ENCODE measurements around the gene ZNF560. TPM values are rescaled to one million over a fixed set of nuclear protein-coding genes. Genes with fewer than 3 reads are reported as not detected.

ZNF560 gene
- total RNA-seq, 1 experiment from 2014 or later = 4.4 TPM

GRCh38 chr19:9500796-9501195 is 2.4 kb upstream of the ZNF560 start (continued):
- TF ChIP-seq ZNF425 (CRISPR knock-in tag; conservative IDR thresholded peaks at IDR 0.05) (no peak), PRDM15 (CRISPR knock-in tag; IDR thresholded peaks at IDR 0.05) (no peak), ZNF281 (CRISPR knock-in tag; IDR thresholded peaks at IDR 0.05) (no peak), ZNF532 (CRISPR knock-in tag; IDR thresholded peaks at IDR 0.05; ENCODE audit: borderline replicate concordance) (no peak), NR3C1 (CRISPR knock-in tag; conservative IDR thresholded peaks at IDR 0.05; ENCODE audit: low read depth) (no peak), SMAD4 (CRISPR knock-in tag; IDR thresholded peaks at IDR 0.05) (no peak), IRF1 (CRISPR knock-in tag; IDR thresholded peaks at IDR 0.05) (no peak), FOXP4 (CRISPR knock-in tag; IDR thresholded peaks at IDR 0.05) (no peak)

GRCh38 chr19:9494096-9494495 is 4.3 kb downstream of the ZNF560 start:
- DNase-seq (ENCODE audit: low spot score) (no peak), ATAC-seq (no peak)
- Mint-ChIP-seq H3K4me3 (no peak overlapping the region), H3K4me1 (no peaks in the 10 kb centered on the region), H3K27ac (no peak overlapping the region), H3K36me3 (peaks cover 62% of the 10 kb centered on the region), H3K27me3 (ENCODE audit: low read depth) (peaks cover 2% of the 10 kb centered on the region; the same call in 1 of the 2 replicates), H3K9me3 (peaks cover 62% of the 10 kb centered on the region)
- ChIA-PET POLR2A (no interaction called here), CTCF (no interaction called here)
- TF ChIP-seq E2F5 (CRISPR knock-in tag; IDR thresholded peaks at IDR 0.05) = no peak
- TF ChIP-seq EMX1 (CRISPR knock-in tag; IDR thresholded peaks at IDR 0.05) = no peak
- no peak for TF ChIP-seq ZNF263 (CRISPR knock-in tag; IDR thresholded peaks at IDR 0.05; ENCODE audit: low read depth)
- TF ChIP-seq USF2 (CRISPR knock-in tag; IDR thresholded peaks at IDR 0.05) = no peak
- no peak for TF ChIP-seq TP53 (CRISPR knock-in tag; IDR thresholded peaks at IDR 0.05)
- no peak for TF ChIP-seq ETV6 (CRISPR knock-in tag; IDR thresholded peaks at IDR 0.05)
- TF ChIP-seq HMGXB4 (CRISPR knock-in tag; IDR thresholded peaks at IDR 0.05) = no peak
- no peak for TF ChIP-seq GABPB1 (CRISPR knock-in tag; IDR thresholded peaks at IDR 0.05)
